Measurements from ENCODE around the gene FILIP1. TPM values are rescaled to one million over a fixed set of nuclear protein-coding genes. Genes with fewer than 3 reads are reported as not detected.
A peak's percentile ranks its signal among the peaks of the same experiment; 100 is the strongest.

FILIP1 gene
- total RNA-seq, 1 donor from 2014 or later = 0.69 TPM

GRCh38 chr6:75273009-75273408 lies 220.6 kb downstream of the FILIP1 start:
- no peaks in the 10 kb centered on the region for H3K27me3 Mint-ChIP-seq (ENCODE audit: unreplicated experiment)
- H3K4me3 Mint-ChIP-seq (ENCODE audit: unreplicated experiment) = no peak overlapping the region
- peaks cover 19% of the 10 kb centered on the region for H3K4me1 Mint-ChIP-seq (ENCODE audit: low read depth, unreplicated experiment)
- DNase-seq = no peak
- TF ChIP-seq CTCF (IDR thresholded peaks at IDR 0.05; ENCODE audit: partially characterized antibody, unreplicated experiment) = no peak
- H3K27ac Mint-ChIP-seq (ENCODE audit: unreplicated experiment) = peak overlapping the region; percentile 31
- peaks cover 3% of the 10 kb centered on the region for H3K36me3 Mint-ChIP-seq (ENCODE audit: unreplicated experiment)
- H3K9me3 Mint-ChIP-seq (ENCODE audit: unreplicated experiment) = peaks cover 3% of the 10 kb centered on the region

DNA sequence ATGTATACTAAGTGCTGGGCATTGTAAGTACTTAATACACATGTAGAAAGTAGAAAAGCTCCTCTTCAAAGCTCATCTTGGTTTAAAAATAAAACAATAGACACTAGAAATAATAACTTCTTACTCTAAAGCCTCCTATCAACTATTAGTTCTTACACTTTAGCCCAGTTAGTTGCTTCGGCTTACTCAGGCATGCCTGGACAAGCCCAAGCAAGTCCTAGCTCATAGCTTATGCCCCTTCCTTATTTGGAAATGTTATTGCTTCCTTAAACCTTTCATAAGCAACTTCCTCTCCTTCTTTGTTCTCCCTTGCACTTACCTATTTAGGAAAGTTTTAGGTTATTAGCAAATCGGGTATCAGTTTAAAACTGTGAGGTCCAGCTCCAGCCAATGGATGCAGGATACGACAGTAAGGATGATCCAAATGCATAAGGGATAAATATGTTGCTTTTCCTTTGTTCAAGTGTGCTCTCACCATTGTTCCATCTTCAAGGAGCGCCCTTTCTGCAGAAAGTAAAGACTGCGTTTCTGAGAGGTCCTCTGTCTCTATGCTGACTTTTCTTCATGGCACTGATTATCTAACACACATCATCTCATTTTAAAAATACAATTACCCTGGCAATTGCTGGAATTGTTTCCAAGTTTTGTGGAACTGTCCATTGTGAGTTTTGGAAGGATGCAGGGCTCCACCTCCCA lies 221.3 kb downstream of the FILIP1 start:
- Mint-ChIP-seq H3K27ac (ENCODE audit: unreplicated experiment) (peak overlapping the region; percentile 31), H3K4me1 (ENCODE audit: low read depth, unreplicated experiment) (peaks cover 22% of the 10 kb centered on the region)

DNA sequence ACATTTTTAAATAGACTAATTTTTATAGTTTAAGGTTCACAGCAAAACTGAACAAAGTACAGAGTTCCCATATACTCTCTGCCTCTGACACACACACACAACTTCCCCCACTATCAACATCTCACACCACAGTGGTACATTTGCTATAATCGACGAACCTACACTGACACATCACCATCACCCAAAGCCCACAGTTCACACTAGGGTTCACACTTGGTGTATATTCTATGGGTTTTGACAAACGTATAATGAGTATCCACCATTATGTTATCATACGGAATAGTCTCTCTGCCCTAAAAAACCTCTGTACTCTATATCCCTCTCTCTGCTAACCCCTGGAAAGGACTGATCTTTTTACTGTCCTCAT lies 224.6 kb downstream of the FILIP1 start:
- no peaks in the 10 kb centered on the region for H3K27me3 Mint-ChIP-seq (ENCODE audit: unreplicated experiment)
- H3K36me3 Mint-ChIP-seq (ENCODE audit: unreplicated experiment) = no peaks in the 10 kb centered on the region
- H3K9me3 Mint-ChIP-seq (ENCODE audit: unreplicated experiment) = no peaks in the 10 kb centered on the region
- H3K4me3 Mint-ChIP-seq (ENCODE audit: unreplicated experiment) = no peak overlapping the region
- H3K4me1 Mint-ChIP-seq (ENCODE audit: low read depth, unreplicated experiment) = peaks cover 11% of the 10 kb centered on the region
- DNase-seq = no peak
- H3K27ac Mint-ChIP-seq (ENCODE audit: unreplicated experiment) = no peak overlapping the region
- TF ChIP-seq CTCF (IDR thresholded peaks at IDR 0.05; ENCODE audit: partially characterized antibody, unreplicated experiment) = no peak

More for the DNA sequence above, 221.3 kb downstream of the FILIP1 start:
- Mint-ChIP-seq H3K9me3 (ENCODE audit: unreplicated experiment) (peaks cover 3% of the 10 kb centered on the region), H3K4me3 (ENCODE audit: unreplicated experiment) (no peak overlapping the region), H3K27me3 (ENCODE audit: unreplicated experiment) (no peaks in the 10 kb centered on the region), H3K36me3 (ENCODE audit: unreplicated experiment) (peaks cover 3% of the 10 kb centered on the region)
- no peak for DNase-seq
- no peak for TF ChIP-seq CTCF (IDR thresholded peaks at IDR 0.05; ENCODE audit: partially characterized antibody, unreplicated experiment)

- H3K4me3 Mint-ChIP-seq (ENCODE audit: unreplicated experiment) = no peak overlapping the region
- H3K4me1 Mint-ChIP-seq (ENCODE audit: low read depth, unreplicated experiment) = peaks cover 11% of the 10 kb centered on the region
- DNase-seq = no peak
- H3K27ac Mint-ChIP-seq (ENCODE audit: unreplicated experiment) = no peak overlapping the region
- H3K27me3 Mint-ChIP-seq (ENCODE audit: unreplicated experiment) = no peaks in the 10 kb centered on the region
- TF ChIP-seq CTCF (IDR thresholded peaks at IDR 0.05; ENCODE audit: partially characterized antibody, unreplicated experiment) = no peak
- H3K36me3 Mint-ChIP-seq (ENCODE audit: unreplicated experiment) = no peaks in the 10 kb centered on the region
- H3K9me3 Mint-ChIP-seq (ENCODE audit: unreplicated experiment) = no peaks in the 10 kb centered on the region
These were observed 225.2 kb downstream of the FILIP1 start for GRCh38 chr6:75268121-75268987.

DNA sequence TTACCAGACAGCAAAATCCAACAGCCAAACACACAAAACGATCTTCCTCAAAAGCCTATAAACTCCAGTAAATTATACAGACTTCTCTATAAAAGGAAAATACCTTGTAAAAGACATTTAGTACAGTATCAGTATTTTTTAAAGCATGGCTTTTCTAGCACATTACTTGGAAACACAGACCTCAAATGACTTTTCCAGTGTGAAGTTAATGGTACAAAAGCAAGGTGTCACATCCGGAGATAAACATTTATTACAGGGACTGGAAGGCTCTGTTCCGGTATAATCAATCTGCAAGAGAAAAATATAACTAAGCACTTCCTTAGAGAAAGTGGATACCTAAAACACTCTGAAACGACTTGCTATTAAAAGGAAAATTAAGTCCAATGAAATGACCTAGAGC lies 226.1 kb downstream of the FILIP1 start:
- TF ChIP-seq CTCF (IDR thresholded peaks at IDR 0.05; ENCODE audit: partially characterized antibody, unreplicated experiment) = no peak
- Mint-ChIP-seq H3K27ac (ENCODE audit: unreplicated experiment) (no peak overlapping the region), H3K27me3 (ENCODE audit: unreplicated experiment) (no peaks in the 10 kb centered on the region), H3K36me3 (ENCODE audit: unreplicated experiment) (no peaks in the 10 kb centered on the region), H3K4me3 (ENCODE audit: unreplicated experiment) (no peak overlapping the region), H3K9me3 (ENCODE audit: unreplicated experiment) (no peaks in the 10 kb centered on the region), H3K4me1 (ENCODE audit: low read depth, unreplicated experiment) (peaks cover 11% of the 10 kb centered on the region)
- DNase-seq = no peak

Data from glutamatergic neuron (in vitro differentiated cells).